GM21717 (cell line): ENCODE data around the gene SPANXB1.
"Not testable (repeated sequence)": the region's sequence is repeated elsewhere in the genome, so short reads cannot be mapped to it uniquely, and the experiment has no call there.

Source experiments
- ATAC-seq: cut with Tn5 transposase; IDR thresholded peaks from one replicate; pipeline ENCODE4 v1.9.1; 2021; ENCODE audit warnings: mild to moderate bottlenecking, moderate library complexity; ENCODE audit not compliant: unreplicated experiment

The SPANXB1 gene

DNA sequence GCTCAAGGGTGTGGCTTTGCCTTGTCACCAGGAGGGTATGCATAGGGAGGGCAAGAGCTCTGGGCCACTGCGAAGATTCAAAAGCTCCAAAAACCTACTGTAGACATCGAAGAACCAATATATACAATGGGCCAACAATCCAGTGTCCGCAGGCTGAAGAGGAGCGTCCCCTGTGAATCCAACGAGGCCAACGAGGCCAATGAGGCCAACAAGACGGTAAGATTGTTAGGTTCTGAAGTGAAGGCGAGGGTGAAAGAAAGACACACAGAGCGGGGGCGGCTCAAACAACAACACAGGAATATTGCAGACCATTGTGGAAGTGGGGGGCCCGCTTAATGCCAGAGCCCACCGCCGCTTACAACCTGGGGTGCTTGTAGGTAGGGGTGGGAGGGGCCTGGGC lies at the start of gene SPANXB1:
Gene SPANXB1 (plus strand): TSS at position 27 of the 400 bp plus-strand sequence. CDS start 100 bp downstream, at position 127.
- not testable (repeated sequence) for ATAC-seq

DNA sequence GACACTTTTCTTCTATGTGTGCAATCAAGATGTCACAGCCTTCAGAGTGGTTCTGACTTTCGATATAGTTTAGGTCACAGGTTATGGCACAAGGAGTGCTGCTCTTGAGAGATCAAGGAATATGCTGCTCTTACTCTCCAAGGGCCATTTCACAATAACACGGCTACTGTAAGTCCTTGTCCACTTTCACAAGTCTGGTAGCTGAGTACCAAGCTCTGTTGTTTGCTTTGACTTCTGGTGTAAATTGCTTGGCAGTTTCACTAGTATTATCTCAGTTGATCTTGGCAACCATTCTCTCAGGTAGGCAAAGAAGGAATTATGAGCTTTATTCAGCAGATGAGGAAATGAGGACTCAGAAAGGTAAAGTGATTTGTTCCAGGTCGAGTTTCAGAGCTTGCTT lies 35.4 kb upstream of the SPANXB1 start:
- ATAC-seq: no peak

DNA sequence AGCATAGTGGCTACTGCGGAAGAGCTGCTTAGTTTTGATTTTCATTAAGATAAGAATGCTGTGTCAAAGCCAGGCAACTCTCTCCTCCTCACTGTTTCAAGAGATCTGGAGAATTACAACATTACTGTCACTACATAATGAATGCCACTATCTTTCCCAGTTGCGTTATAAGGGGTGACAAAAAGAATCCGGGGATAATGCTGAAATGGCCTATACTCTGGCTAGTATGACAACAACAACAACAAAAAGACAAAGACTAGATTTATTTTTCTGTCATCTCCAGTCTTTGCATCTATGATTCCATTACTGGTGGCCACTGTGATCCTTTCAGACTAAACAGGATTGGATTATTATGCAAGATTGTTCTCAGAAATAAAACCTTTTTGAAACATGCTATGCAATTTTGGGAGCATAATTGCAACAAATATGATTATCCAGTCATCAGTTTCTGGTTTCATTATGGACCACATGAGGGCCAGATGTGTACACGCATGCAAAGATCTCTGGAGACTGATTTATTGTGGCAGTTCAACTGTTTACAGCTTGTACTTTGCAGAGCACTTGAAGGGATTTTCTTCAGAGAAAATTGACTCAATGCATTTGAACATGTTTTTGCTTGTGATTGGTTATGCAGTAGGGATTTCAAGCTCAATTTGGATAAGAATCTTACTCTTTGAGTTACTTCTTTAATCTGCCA lies 31.1 kb upstream of the SPANXB1 start:
- no peak for ATAC-seq

DNA sequence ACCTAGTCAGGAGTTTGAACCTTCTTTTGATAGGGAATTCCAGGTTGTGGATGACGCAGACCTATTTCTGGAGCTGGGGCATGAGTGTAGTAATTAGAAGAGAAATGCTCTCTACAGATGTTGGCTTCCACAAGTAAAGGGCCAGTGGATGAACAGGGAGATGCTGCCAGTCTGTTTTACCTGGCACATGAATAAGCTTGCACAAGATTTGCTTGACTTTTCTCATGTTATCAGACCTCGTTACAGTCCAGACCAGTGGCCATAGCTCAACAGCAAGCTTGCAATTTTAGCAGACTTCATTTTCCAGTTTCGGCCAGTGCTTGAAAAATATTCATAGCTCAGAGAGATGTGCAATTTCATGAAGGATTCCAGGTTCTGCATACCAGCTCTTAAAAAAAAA lies 26.9 kb upstream of the SPANXB1 start:
- ATAC-seq: no peak

DNA sequence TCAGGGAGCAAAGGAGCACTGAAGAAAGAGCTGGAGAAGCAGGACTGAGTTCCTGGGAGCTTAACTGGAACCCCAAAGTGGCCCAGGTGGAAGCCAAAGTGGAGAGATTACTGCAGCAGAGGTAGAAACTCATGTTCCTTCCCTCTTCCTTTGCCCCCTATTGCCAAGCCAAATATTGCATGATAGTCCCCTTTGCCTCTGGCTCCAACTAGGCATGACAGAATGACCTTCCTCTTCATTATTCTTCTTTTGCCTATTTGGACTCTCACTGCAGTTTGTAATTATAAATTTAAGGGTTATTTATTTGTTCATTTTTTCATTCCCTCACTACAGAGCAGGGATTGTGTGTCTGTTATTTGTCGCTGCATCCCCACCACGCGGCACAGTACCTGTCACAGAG lies 22.1 kb upstream of the SPANXB1 start:
- no peak for ATAC-seq

GRCh38 chrX:140983730-140984129 lies 18.7 kb upstream of the SPANXB1 start:
- no peak for ATAC-seq

DNA sequence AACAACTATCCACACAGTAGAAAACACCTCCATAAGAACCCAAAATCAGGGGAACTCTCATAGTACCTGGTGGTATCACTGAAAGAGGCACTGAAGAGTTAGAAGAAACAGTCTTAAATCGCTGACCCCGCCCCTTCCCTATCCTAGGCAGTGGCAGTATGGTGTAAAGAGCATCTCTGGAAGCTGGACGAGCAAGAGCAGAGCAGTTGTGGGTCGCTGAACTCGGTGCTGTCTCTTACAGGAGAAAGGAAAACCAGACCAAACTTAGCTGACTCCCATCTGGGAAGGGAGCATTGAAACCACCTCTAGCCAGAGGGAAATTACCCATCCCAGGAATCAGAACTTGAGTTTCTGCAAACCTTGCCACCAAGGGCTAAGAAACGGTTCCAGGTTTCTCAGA lies 2.8 kb downstream of the SPANXB1 start:
- not testable (repeated sequence) for ATAC-seq

- not testable (repeated sequence) for ATAC-seq
These were observed 41.9 kb downstream of the SPANXB1 start for GRCh38 chrX:141044246-141044645.

DNA sequence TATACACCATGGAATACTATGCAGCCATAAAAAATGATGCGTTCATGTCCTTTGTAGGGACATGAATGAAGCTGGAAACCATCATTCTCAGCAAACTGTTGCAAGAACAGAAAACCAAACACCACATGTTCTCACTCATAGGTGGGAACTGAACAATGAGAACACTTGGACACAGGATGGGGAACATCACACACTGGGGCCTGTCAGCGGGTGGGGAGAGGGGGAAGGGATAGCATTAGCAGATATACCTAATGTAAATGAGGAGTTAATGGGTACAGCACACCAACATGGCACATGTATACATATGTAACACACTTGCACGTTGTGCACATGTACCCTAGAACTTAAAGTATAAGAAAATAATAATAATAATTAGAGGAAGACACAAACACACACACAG lies 47.5 kb downstream of the SPANXB1 start:
- not testable (repeated sequence) for ATAC-seq

DNA sequence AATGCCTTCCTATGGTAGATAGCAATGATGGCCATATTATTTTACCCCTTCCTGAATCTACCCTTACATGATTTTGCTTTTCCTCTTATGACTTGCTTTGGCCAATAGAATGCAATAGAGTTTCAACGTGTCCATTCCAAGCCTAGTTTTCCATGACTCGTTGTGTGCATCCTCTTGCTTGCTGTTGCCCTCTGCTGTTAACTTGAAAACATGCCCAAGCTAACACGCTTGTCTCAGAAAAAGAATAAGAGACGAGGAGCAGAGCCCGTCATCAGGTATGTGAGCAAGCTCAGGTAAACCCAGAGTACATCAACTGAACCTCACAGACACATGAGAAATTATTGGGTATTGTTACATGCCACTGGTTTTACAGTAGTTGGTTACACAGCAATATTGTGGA lies 49.7 kb downstream of the SPANXB1 start:
- not testable (repeated sequence) for ATAC-seq
